Activated CD8-positive, alpha-beta memory T cell treated with anti-CD3 and anti-CD28 coated beads, Interleukin-2, amount 10 ng/mL, durations not matched to agents 7 days and 5 days (primary cell): ENCODE data around the gene CATSPER1. TPM values are rescaled to one million over a fixed set of nuclear protein-coding genes. Genes with fewer than 3 reads are reported as not detected.
"Not testable (repeated sequence)": the region's sequence is repeated elsewhere in the genome, so short reads cannot be mapped to it uniquely, and the experiment has no call there.

Experiments
- ATAC-seq: fragments of 150-1000 bp; cut with Tn5 transposase; one replicate; pipeline ENCODE4 v1.10.0; 2021; ENCODE audit warnings: moderate library complexity
- CTCF ChIA-PET: fragments of 350-600 bp; sonication (Branson Sonifier 250); formaldehyde crosslinking; loops from one replicate; lab custom pipeline; 2021; ENCODE audit warnings: antibody characterized with exemption; lab: Charles Lee
- DNase-seq: peaks from one replicate; pipeline ENCODE4 v3.0.0-alpha.2; 2020
- H3K27ac Mint-ChIP-seq: one replicate; pipeline ENCODE4 v1.8.0; 2021; ENCODE audit warnings: mild to moderate bottlenecking, mixed read lengths
- H3K27me3 Mint-ChIP-seq: one replicate; pipeline ENCODE4 v1.8.0; 2021; ENCODE audit warnings: mixed read lengths
- H3K36me3 Mint-ChIP-seq: one replicate; pipeline ENCODE4 v1.8.0; 2021; ENCODE audit warnings: mild to moderate bottlenecking, mixed read lengths
- H3K4me1 Mint-ChIP-seq: one replicate; pipeline ENCODE4 v1.8.0; 2021; ENCODE audit warnings: mixed read lengths
- H3K4me3 Mint-ChIP-seq: one replicate; pipeline ENCODE4 v1.8.0; 2021; ENCODE audit warnings: mild to moderate bottlenecking, moderate library complexity, mixed read lengths
- H3K9me3 Mint-ChIP-seq: one replicate; pipeline ENCODE4 v1.8.0; 2022; ENCODE audit warnings: low read depth, mixed read lengths
- total RNA-seq, 2 experiments: library from RNA; stranded (reverse); gene quantifications; one replicate each; pipeline ENCODE4 v1.2.3, GENCODE V29; 2021

Gene CATSPER1
- total RNA-seq, 2 experiments from 2014 or later = 0.54 TPM; not detected in 1

GRCh38 chr11:66012946-66013761 is 13.1 kb downstream of the CATSPER1 start:
- DNase-seq = no peak
- CTCF ChIA-PET = interaction anchor here (1.3 to 1.5 kb wide), 3 partner anchors 9 to 125 kb away, joined by 4 to 8 read pairs (median 6); partner anchors contain the start of gene FIBP
- Mint-ChIP-seq H3K27me3 (peaks cover 34% of the 10 kb centered on the region), H3K4me3 (no peak overlapping the region), H3K4me1 (peaks cover 3% of the 10 kb centered on the region), H3K27ac (no peak overlapping the region), H3K36me3 (no peaks in the 10 kb centered on the region), H3K9me3 (no peaks in the 10 kb centered on the region)
- ATAC-seq = no peak

- H3K27ac Mint-ChIP-seq = no peak overlapping the region
- no peak overlapping the region for H3K4me3 Mint-ChIP-seq
- no peak for ATAC-seq
- no peaks in the 10 kb centered on the region for H3K36me3 Mint-ChIP-seq
- CTCF ChIA-PET = interaction anchor here (1.1 to 1.5 kb wide), 6 partner anchors 8 to 124 kb away, joined by 3 to 9 read pairs (median 5); partner anchors contain the start of gene FIBP
- peaks cover 3% of the 10 kb centered on the region for H3K4me1 Mint-ChIP-seq
- no peak for DNase-seq
- no peaks in the 10 kb centered on the region for H3K9me3 Mint-ChIP-seq
- peaks cover 34% of the 10 kb centered on the region for H3K27me3 Mint-ChIP-seq
Measured at GRCh38 chr11:66012371-66012945, 13.8 kb downstream of the CATSPER1 start.

- Mint-ChIP-seq H3K9me3 (no peaks in the 10 kb centered on the region), H3K4me3 (no peak within 1 kb of the TSS), H3K27ac (no peak within 1 kb of the TSS), H3K4me1 (peaks cover 3% of the 10 kb centered on the region), H3K27me3 (peaks cover 34% of the 10 kb centered on the region), H3K36me3 (no peaks in the 10 kb centered on the region)
- CTCF ChIA-PET = interaction anchor here (0.8 to 1.4 kb wide), 5 partner anchors 8 to 232 kb away, joined by 3 to 9 read pairs (median 4); partner anchors contain the start of genes BANF1 and EIF1AD
- ATAC-seq (no peak), DNase-seq (no peak)
Measured at GRCh38 chr11:66011785-66012303, 14.4 kb downstream of the CATSPER1 start, which contains the start of gene CST6. Gene CST6, plus strand, starts transcription at chr11:66012008. Its CDS starts 37 bp downstream, at chr11:66012045.

- H3K9me3 Mint-ChIP-seq = no peaks in the 10 kb centered on the region
- DNase-seq (no peak), ATAC-seq (no peak)
- peaks cover 34% of the 10 kb centered on the region for H3K27me3 Mint-ChIP-seq
- no peaks in the 10 kb centered on the region for H3K36me3 Mint-ChIP-seq
- no peak overlapping the region for H3K27ac Mint-ChIP-seq
- no peak overlapping the region for H3K4me3 Mint-ChIP-seq
- CTCF ChIA-PET = interaction anchor here (0.7 to 1.4 kb wide), 6 partner anchors 9 to 231 kb away, joined by 3 to 9 read pairs (median 4); partner anchors contain the start of genes BANF1 and EIF1AD
- H3K4me1 Mint-ChIP-seq = peaks cover 3% of the 10 kb centered on the region
Measured at GRCh38 chr11:66011239-66011784, 15.0 kb downstream of the CATSPER1 start.

GRCh38 chr11:66010036-66010435 is 16.2 kb downstream of the CATSPER1 start:
- not testable (repeated sequence) for H3K27ac Mint-ChIP-seq, H3K4me3 Mint-ChIP-seq, H3K4me1 Mint-ChIP-seq, H3K9me3 Mint-ChIP-seq, ATAC-seq, DNase-seq, H3K36me3 Mint-ChIP-seq
- H3K27me3 Mint-ChIP-seq = peaks cover 34% of the 10 kb centered on the region
- CTCF ChIA-PET = interaction anchor here (0.6 to 3.5 kb wide), 3 partner anchors 12 to 281 kb away, joined by 3 to 20 read pairs (median 13); no protein-coding TSS in a partner anchor

GRCh38 chr11:66008468-66009101 is 17.7 kb downstream of the CATSPER1 start:
- Mint-ChIP-seq H3K4me3 (no peak overlapping the region), H3K9me3 (no peaks in the 10 kb centered on the region), H3K27ac (no peak overlapping the region), H3K27me3 (peaks cover 31% of the 10 kb centered on the region), H3K4me1 (peaks cover 10% of the 10 kb centered on the region), H3K36me3 (peaks cover 5% of the 10 kb centered on the region)
- DNase-seq = no peak
- no peak for ATAC-seq
- CTCF ChIA-PET = interaction anchor here (0.9 to 3.5 kb wide), 8 partner anchors 14 to 150 kb away, joined by 3 to 20 read pairs (median 4); partner anchors contain the start of gene CFL1

- peaks cover 26% of the 10 kb centered on the region for H3K27me3 Mint-ChIP-seq
- no peak overlapping the region for H3K27ac Mint-ChIP-seq
- H3K36me3 Mint-ChIP-seq = peaks cover 5% of the 10 kb centered on the region
Measured at GRCh38 chr11:66008095-66008467, 18.2 kb downstream of the CATSPER1 start.

GRCh38 chr11:66007201-66007634 is 19.1 kb downstream of the CATSPER1 start:
- DNase-seq (no peak), ATAC-seq (no peak)
- Mint-ChIP-seq H3K4me1 (peaks cover 18% of the 10 kb centered on the region), H3K4me3 (no peak overlapping the region), H3K9me3 (no peaks in the 10 kb centered on the region), H3K36me3 (peaks cover 5% of the 10 kb centered on the region), H3K27ac (no peak overlapping the region), H3K27me3 (peaks cover 19% of the 10 kb centered on the region)
- CTCF ChIA-PET = interaction anchor here (1.7 to 3.5 kb wide), 3 partner anchors 15 to 148 kb away, joined by 4 to 20 read pairs (median 13); partner anchors contain the start of gene CFL1

More at GRCh38 chr11:66008095-66008467, 18.2 kb downstream of the CATSPER1 start:
- CTCF ChIA-PET = interaction anchor here (0.9 to 3.5 kb wide), 8 partner anchors 14 to 149 kb away, joined by 3 to 20 read pairs (median 4); partner anchors contain the start of gene CFL1
- Mint-ChIP-seq H3K4me3 (no peak overlapping the region), H3K9me3 (no peaks in the 10 kb centered on the region), H3K4me1 (peaks cover 15% of the 10 kb centered on the region)
- DNase-seq (no peak), ATAC-seq (no peak)

GRCh38 chr11:66006891-66007176 is 19.4 kb downstream of the CATSPER1 start:
- ATAC-seq (no peak), DNase-seq (no peak)
- peaks cover 16% of the 10 kb centered on the region for H3K27me3 Mint-ChIP-seq
- peaks cover 8% of the 10 kb centered on the region for H3K36me3 Mint-ChIP-seq
- peaks cover 21% of the 10 kb centered on the region for H3K4me1 Mint-ChIP-seq
- H3K27ac Mint-ChIP-seq = no peak overlapping the region
- H3K4me3 Mint-ChIP-seq = no peak overlapping the region
- CTCF ChIA-PET = interaction anchor here (1.7 to 3.4 kb wide), 2 partner anchors 16 to 148 kb away, joined by 4 to 20 read pairs; partner anchors contain the start of gene CFL1
- no peaks in the 10 kb centered on the region for H3K9me3 Mint-ChIP-seq

GRCh38 chr11:66006134-66006890 is 20.0 kb downstream of the CATSPER1 start:
- DNase-seq (no peak), ATAC-seq (no peak)
- Mint-ChIP-seq H3K4me3 (no peak overlapping the region), H3K27me3 (peaks cover 12% of the 10 kb centered on the region), H3K9me3 (no peaks in the 10 kb centered on the region), H3K36me3 (peaks cover 9% of the 10 kb centered on the region), H3K27ac (no peak overlapping the region), H3K4me1 (peaks cover 20% of the 10 kb centered on the region)
- CTCF ChIA-PET = no interaction called here

GRCh38 chr11:66004186-66004585 is 22.1 kb downstream of the CATSPER1 start:
- H3K27me3 Mint-ChIP-seq = no peaks in the 10 kb centered on the region
- DNase-seq (no peak), ATAC-seq (no peak)
- peaks cover 37% of the 10 kb centered on the region for H3K4me1 Mint-ChIP-seq
- no peak overlapping the region for H3K27ac Mint-ChIP-seq
- H3K9me3 Mint-ChIP-seq = no peaks in the 10 kb centered on the region
- no peak overlapping the region for H3K4me3 Mint-ChIP-seq
- CTCF ChIA-PET = interaction anchor here (0.9 to 2.5 kb wide), 3 partner anchors 15 to 115 kb away, joined by 3 to 14 read pairs (median 8); partner anchors contain the start of genes CCDC85B and FIBP
- H3K36me3 Mint-ChIP-seq = peaks cover 20% of the 10 kb centered on the region

- H3K4me1 Mint-ChIP-seq = peaks cover 38% of the 10 kb centered on the region
- H3K9me3 Mint-ChIP-seq = no peaks in the 10 kb centered on the region
- ATAC-seq = no peak
- peak overlapping the region; percentile 98 for H3K27ac Mint-ChIP-seq
- peak overlapping the region; percentile 99 for H3K4me3 Mint-ChIP-seq
- no peak for DNase-seq
- CTCF ChIA-PET = interaction anchor here (0.7 to 2.5 kb wide), 7 partner anchors 13 to 291 kb away, joined by 3 to 14 read pairs (median 3); partner anchors contain the start of genes CCDC85B, FIBP and KAT5
- no peaks in the 10 kb centered on the region for H3K27me3 Mint-ChIP-seq
- peaks cover 28% of the 10 kb centered on the region for H3K36me3 Mint-ChIP-seq
Measured at GRCh38 chr11:66003291-66003690, 23.0 kb downstream of the CATSPER1 start.
